ENCODE results near the gene THAP11.

DNA sequence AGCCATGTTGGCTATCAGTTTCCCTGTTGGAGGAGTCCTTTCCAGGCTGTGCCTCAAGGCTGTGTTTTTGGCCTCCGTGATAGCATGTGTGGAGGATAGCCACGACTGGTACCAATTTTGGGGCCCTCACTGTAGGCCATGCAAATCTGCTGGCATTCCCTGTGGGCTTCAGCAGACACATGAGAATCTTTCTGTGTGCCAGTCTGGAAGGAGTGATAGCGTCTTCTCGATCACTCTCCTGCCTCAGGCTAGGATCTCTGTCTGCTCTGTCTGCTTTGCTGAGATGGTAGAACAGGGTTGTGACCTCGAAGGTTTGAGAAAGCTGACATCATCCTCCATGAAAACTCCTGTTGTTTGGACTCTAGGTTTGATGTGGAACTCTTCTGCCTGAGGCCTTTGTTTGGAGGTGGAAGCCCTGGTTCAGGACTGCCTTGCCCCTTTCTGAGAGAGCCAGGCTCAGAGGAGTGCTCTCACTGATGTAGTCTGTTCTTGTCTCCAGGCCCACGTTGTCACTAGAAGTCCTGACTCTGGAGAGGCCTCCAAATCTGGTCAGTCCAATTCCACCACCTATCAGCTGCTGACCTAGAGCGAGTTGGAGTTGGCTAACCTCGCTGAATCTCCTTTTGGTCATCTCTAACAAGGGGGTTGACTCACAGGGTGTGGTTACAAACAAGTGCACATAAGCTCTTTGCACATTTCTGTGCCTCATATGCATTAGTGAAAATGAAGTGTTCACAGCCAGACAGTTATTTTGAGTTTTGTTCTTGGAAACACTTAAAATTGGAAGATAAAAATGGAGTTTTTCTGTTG, 18.7 kb downstream of the THAP11 start:
- TF ChIP-seq, protein P1, sequence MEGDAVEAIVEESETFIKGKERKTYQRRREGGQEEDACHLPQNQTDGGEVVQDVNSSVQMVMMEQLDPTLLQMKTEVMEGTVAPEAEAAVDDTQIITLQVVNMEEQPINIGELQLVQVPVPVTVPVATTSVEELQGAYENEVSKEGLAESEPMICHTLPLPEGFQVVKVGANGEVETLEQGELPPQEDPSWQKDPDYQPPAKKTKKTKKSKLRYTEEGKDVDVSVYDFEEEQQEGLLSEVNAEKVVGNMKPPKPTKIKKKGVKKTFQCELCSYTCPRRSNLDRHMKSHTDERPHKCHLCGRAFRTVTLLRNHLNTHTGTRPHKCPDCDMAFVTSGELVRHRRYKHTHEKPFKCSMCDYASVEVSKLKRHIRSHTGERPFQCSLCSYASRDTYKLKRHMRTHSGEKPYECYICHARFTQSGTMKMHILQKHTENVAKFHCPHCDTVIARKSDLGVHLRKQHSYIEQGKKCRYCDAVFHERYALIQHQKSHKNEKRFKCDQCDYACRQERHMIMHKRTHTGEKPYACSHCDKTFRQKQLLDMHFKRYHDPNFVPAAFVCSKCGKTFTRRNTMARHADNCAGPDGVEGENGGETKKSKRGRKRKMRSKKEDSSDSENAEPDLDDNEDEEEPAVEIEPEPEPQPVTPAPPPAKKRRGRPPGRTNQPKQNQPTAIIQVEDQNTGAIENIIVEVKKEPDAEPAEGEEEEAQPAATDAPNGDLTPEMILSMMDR (IDR thresholded peaks at IDR 0.05; ENCODE audit: poor library complexity), result no peak
- TF ChIP-seq EZH2phosphoT487 (IDR thresholded peaks at IDR 0.05; ENCODE audit: low read depth, severe bottlenecking, unreplicated experiment) (no peak), EZH2 (IDR thresholded peaks at IDR 0.05; ENCODE audit: borderline replicate concordance) (no peak)

All from hepatocyte (in vitro differentiated cells).